ENCODE data around the gene HELT. TPM values are rescaled to one million over a fixed set of nuclear protein-coding genes. Genes with fewer than 3 reads are reported as not detected.
"Not testable (repeated sequence)": the region's sequence is repeated elsewhere in the genome, so short reads cannot be mapped to it uniquely, and the experiment has no call there.

Gene HELT
- total RNA-seq, 1 donor from 2014 or later: not detected

GRCh38 chr4:184983672-184984356, 34.5 kb upstream of the HELT start:
- peaks cover 2 to 7% (median 5%) of the 10 kb centered on the region in 3 donors for H3K4me1 ChIP-seq (ENCODE audit: control insufficient read depth in 3 of 3, insufficient read depth in 3 of 3, low read length in 3 of 3)
- H3K4me3 ChIP-seq (ENCODE audit: low read length in 3 of 3): no peak overlapping the region
- H3K9me3 ChIP-seq (ENCODE audit: control insufficient read depth in 3 of 3, low read length in 3 of 3): no peaks in the 10 kb centered on the region
- H3K36me3 ChIP-seq (ENCODE audit: control insufficient read depth in 3 of 3, insufficient read depth in 3 of 3, low read length in 3 of 3): no peaks in the 10 kb centered on the region
- peaks cover 0 to 7% (median 0%) of the 10 kb centered on the region in 3 donors for H3K27me3 ChIP-seq (ENCODE audit: control insufficient read depth in 3 of 3, insufficient read depth in 3 of 3, low read length in 3 of 3)
- no peak overlapping the region for H3K9ac ChIP-seq (ENCODE audit: low read depth in 1 of 3, low read length in 3 of 3)
- H3K27ac ChIP-seq (ENCODE audit: low read depth, low read length): no peak overlapping the region

GRCh38 chr4:184987493-184988031, 30.7 kb upstream of the HELT start:
- no peak overlapping the region for H3K4me3 ChIP-seq (ENCODE audit: low read length in 3 of 3)
- H3K9ac ChIP-seq (ENCODE audit: low read depth in 1 of 3, low read length in 3 of 3): no peak overlapping the region
- H3K4me1 ChIP-seq (ENCODE audit: control insufficient read depth in 3 of 3, insufficient read depth in 3 of 3, low read length in 3 of 3): peaks cover 2 to 7% (median 5%) of the 10 kb centered on the region in 3 donors
- no peaks in the 10 kb centered on the region for H3K9me3 ChIP-seq (ENCODE audit: control insufficient read depth in 3 of 3, low read length in 3 of 3)
- no peak overlapping the region for H3K27ac ChIP-seq (ENCODE audit: low read depth, low read length)
- no peaks in the 10 kb centered on the region for H3K36me3 ChIP-seq (ENCODE audit: control insufficient read depth in 3 of 3, insufficient read depth in 3 of 3, low read length in 3 of 3)
- H3K27me3 ChIP-seq (ENCODE audit: control insufficient read depth in 3 of 3, insufficient read depth in 3 of 3, low read length in 3 of 3): peaks cover 0 to 6% (median 2%) of the 10 kb centered on the region in 3 donors

DNA sequence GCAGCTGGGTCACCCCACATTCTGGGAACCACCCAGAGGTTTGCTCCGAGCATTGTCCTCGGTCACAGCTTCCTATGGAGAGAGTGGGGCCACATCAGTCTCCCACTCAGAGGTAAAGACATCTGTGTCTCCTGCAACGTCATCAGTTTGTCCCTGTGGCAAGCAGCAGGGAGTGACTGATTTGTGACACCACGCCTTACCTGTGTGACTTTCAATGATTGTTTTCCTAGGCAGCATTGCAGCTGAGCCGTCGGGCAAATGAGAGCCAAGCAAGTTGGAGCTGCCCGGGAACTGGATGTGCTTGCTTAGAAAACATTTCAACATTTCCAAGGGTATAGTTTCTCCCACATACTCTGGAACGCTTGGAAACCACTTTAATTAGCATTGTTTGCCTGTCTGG, 29.7 kb upstream of the HELT start:
- peaks cover 0 to 2% (median 0%) of the 10 kb centered on the region in 3 donors for H3K4me1 ChIP-seq (ENCODE audit: control insufficient read depth in 3 of 3, insufficient read depth in 3 of 3, low read length in 3 of 3)
- no peaks in the 10 kb centered on the region for H3K36me3 ChIP-seq (ENCODE audit: control insufficient read depth in 3 of 3, insufficient read depth in 3 of 3, low read length in 3 of 3)
- peaks cover 0 to 12% (median 2%) of the 10 kb centered on the region in 3 donors for H3K27me3 ChIP-seq (ENCODE audit: control insufficient read depth in 3 of 3, insufficient read depth in 3 of 3, low read length in 3 of 3)
- H3K27ac ChIP-seq (ENCODE audit: low read depth, low read length): no peak overlapping the region
- H3K4me3 ChIP-seq (ENCODE audit: low read length in 3 of 3): no peak overlapping the region
- no peaks in the 10 kb centered on the region for H3K9me3 ChIP-seq (ENCODE audit: control insufficient read depth in 3 of 3, low read length in 3 of 3)
- no peak overlapping the region for H3K9ac ChIP-seq (ENCODE audit: low read depth in 1 of 3, low read length in 3 of 3)

- not testable (repeated sequence) for H3K9me3 ChIP-seq (ENCODE audit: control insufficient read depth in 3 of 3, low read length in 3 of 3); H3K9ac ChIP-seq (ENCODE audit: low read depth in 1 of 3, low read length in 3 of 3); H3K27ac ChIP-seq (ENCODE audit: low read depth, low read length); H3K4me3 ChIP-seq (ENCODE audit: low read length in 3 of 3); H3K36me3 ChIP-seq (ENCODE audit: control insufficient read depth in 3 of 3, insufficient read depth in 3 of 3, low read length in 3 of 3); H3K4me1 ChIP-seq (ENCODE audit: control insufficient read depth in 3 of 3, insufficient read depth in 3 of 3, low read length in 3 of 3)
- H3K27me3 ChIP-seq (ENCODE audit: control insufficient read depth in 3 of 3, insufficient read depth in 3 of 3, low read length in 3 of 3): peaks cover 0 to 12% (median 8%) of the 10 kb centered on the region in 3 donors
These were observed 29.0 kb upstream of the HELT start for GRCh38 chr4:184989283-184989682.

DNA sequence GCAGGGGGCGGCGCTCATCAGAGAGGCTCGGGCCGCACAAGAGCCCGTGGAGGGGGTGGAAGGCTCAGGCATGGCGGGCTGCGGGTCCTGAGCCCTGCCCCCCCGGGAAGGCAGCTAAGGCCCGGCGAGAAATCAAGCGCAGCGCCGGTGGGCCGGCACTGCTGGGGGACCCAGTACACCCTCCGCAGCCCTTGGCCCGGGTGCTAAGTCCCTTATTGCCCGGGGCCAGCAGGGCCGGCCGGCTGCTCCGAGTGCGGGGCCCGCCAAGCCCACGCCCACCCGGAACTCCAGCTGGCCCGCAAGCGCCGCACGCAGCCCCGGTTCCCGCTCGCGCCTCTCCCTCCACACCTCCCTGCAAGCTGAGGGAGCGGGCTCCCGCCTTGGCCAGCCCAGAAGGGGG, 28.2 kb upstream of the HELT start:
- not testable (repeated sequence) for H3K4me3 ChIP-seq (ENCODE audit: low read length in 3 of 3); H3K36me3 ChIP-seq (ENCODE audit: control insufficient read depth in 3 of 3, insufficient read depth in 3 of 3, low read length in 3 of 3); H3K27ac ChIP-seq (ENCODE audit: low read depth, low read length); H3K9ac ChIP-seq (ENCODE audit: low read depth in 1 of 3, low read length in 3 of 3); H3K9me3 ChIP-seq (ENCODE audit: control insufficient read depth in 3 of 3, low read length in 3 of 3); H3K4me1 ChIP-seq (ENCODE audit: control insufficient read depth in 3 of 3, insufficient read depth in 3 of 3, low read length in 3 of 3)
- peaks cover 0 to 12% (median 8%) of the 10 kb centered on the region in 3 donors for H3K27me3 ChIP-seq (ENCODE audit: control insufficient read depth in 3 of 3, insufficient read depth in 3 of 3, low read length in 3 of 3)

GRCh38 chr4:184991860-184992259, 26.4 kb upstream of the HELT start:
- Histone ChIP-seq H3K36me3 (ENCODE audit: control insufficient read depth in 3 of 3, insufficient read depth in 3 of 3, low read length in 3 of 3) (no peaks in the 10 kb centered on the region), H3K27ac (ENCODE audit: low read depth, low read length) (no peak overlapping the region), H3K27me3 (ENCODE audit: control insufficient read depth in 3 of 3, insufficient read depth in 3 of 3, low read length in 3 of 3) (peaks cover 0 to 12% (median 8%) of the 10 kb centered on the region in 3 donors), H3K4me3 (ENCODE audit: low read length in 3 of 3) (no peak overlapping the region), H3K4me1 (ENCODE audit: control insufficient read depth in 3 of 3, insufficient read depth in 3 of 3, low read length in 3 of 3) (no peaks in the 10 kb centered on the region), H3K9me3 (ENCODE audit: control insufficient read depth in 3 of 3, low read length in 3 of 3) (no peaks in the 10 kb centered on the region), H3K9ac (ENCODE audit: low read depth in 1 of 3, low read length in 3 of 3) (no peak overlapping the region)

DNA sequence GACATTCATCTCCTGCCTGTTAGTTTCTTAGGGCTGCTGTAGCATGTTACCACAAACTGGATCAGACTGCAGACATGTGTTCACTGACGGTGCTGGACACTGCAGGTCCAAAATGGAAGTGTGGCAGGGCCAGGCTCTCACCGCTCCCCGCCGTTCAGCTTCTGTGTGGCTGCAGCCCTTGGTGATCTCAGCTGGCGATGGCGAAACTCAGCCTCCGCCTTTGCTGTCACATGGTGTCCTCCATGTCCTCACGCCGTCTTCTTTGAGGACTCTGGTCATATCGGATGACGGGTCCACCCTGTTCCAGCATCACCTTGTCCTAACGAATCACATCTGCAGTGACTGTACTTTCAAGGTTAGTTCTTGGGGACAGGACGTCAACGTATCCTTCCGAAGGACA, 25.9 kb upstream of the HELT start:
- peaks cover 0 to 12% (median 8%) of the 10 kb centered on the region in 3 donors for H3K27me3 ChIP-seq (ENCODE audit: control insufficient read depth in 3 of 3, insufficient read depth in 3 of 3, low read length in 3 of 3)
- no peak overlapping the region for H3K4me3 ChIP-seq (ENCODE audit: low read length in 3 of 3)
- H3K4me1 ChIP-seq (ENCODE audit: control insufficient read depth in 3 of 3, insufficient read depth in 3 of 3, low read length in 3 of 3): no peaks in the 10 kb centered on the region
- H3K9me3 ChIP-seq (ENCODE audit: control insufficient read depth in 3 of 3, low read length in 3 of 3): no peaks in the 10 kb centered on the region
- H3K36me3 ChIP-seq (ENCODE audit: control insufficient read depth in 3 of 3, insufficient read depth in 3 of 3, low read length in 3 of 3): no peaks in the 10 kb centered on the region
- no peak overlapping the region for H3K27ac ChIP-seq (ENCODE audit: low read depth, low read length)
- H3K9ac ChIP-seq (ENCODE audit: low read depth in 1 of 3, low read length in 3 of 3): no peak overlapping the region

DNA sequence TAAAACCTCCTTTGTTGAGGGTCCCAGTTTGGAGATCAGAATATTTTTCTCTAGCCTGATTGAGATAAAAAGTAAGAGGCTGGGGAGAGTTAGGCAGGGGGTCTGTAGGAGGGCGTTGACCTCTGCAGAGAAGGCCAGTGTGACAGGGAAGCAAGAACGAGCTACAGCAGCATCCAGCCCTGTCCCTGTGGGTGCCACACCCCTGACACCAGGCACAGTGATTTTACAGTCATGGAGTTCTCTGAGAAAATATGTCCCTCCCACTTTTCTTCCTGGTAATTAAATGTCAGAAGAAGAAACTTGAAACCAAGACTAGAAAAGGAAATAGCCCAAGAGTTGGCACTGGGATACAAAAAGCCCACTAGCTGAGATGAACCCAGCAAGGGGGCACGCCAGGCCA, 25.0 kb upstream of the HELT start:
- Histone ChIP-seq H3K27me3 (ENCODE audit: control insufficient read depth in 3 of 3, insufficient read depth in 3 of 3, low read length in 3 of 3) (peaks cover 0 to 12% (median 8%) of the 10 kb centered on the region in 3 donors), H3K4me3 (ENCODE audit: low read length in 3 of 3) (no peak overlapping the region), H3K4me1 (ENCODE audit: control insufficient read depth in 3 of 3, insufficient read depth in 3 of 3, low read length in 3 of 3) (no peaks in the 10 kb centered on the region), H3K36me3 (ENCODE audit: control insufficient read depth in 3 of 3, insufficient read depth in 3 of 3, low read length in 3 of 3) (no peaks in the 10 kb centered on the region), H3K27ac (ENCODE audit: low read depth, low read length) (no peak overlapping the region), H3K9me3 (ENCODE audit: control insufficient read depth in 3 of 3, low read length in 3 of 3) (no peaks in the 10 kb centered on the region), H3K9ac (ENCODE audit: low read depth in 1 of 3, low read length in 3 of 3) (no peak overlapping the region)

GRCh38 chr4:184994010-184994622, 24.2 kb upstream of the HELT start:
- Histone ChIP-seq H3K4me1 (ENCODE audit: control insufficient read depth in 3 of 3, insufficient read depth in 3 of 3, low read length in 3 of 3) (no peaks in the 10 kb centered on the region), H3K36me3 (ENCODE audit: control insufficient read depth in 3 of 3, insufficient read depth in 3 of 3, low read length in 3 of 3) (no peaks in the 10 kb centered on the region), H3K4me3 (ENCODE audit: low read length in 3 of 3) (no peak overlapping the region), H3K9me3 (ENCODE audit: control insufficient read depth in 3 of 3, low read length in 3 of 3) (no peaks in the 10 kb centered on the region), H3K27ac (ENCODE audit: low read depth, low read length) (no peak overlapping the region), H3K9ac (ENCODE audit: low read depth in 1 of 3, low read length in 3 of 3) (no peak overlapping the region), H3K27me3 (ENCODE audit: control insufficient read depth in 3 of 3, insufficient read depth in 3 of 3, low read length in 3 of 3) (peaks cover 0 to 12% (median 8%) of the 10 kb centered on the region in 3 donors)

- peaks cover 0 to 12% (median 8%) of the 10 kb centered on the region in 3 donors for H3K27me3 ChIP-seq (ENCODE audit: control insufficient read depth in 3 of 3, insufficient read depth in 3 of 3, low read length in 3 of 3)
- no peak overlapping the region for H3K9ac ChIP-seq (ENCODE audit: low read depth in 1 of 3, low read length in 3 of 3)
- H3K36me3 ChIP-seq (ENCODE audit: control insufficient read depth in 3 of 3, insufficient read depth in 3 of 3, low read length in 3 of 3): no peaks in the 10 kb centered on the region
- no peaks in the 10 kb centered on the region for H3K9me3 ChIP-seq (ENCODE audit: control insufficient read depth in 3 of 3, low read length in 3 of 3)
- no peak overlapping the region for H3K4me3 ChIP-seq (ENCODE audit: low read length in 3 of 3)
- no peak overlapping the region for H3K27ac ChIP-seq (ENCODE audit: low read depth, low read length)
- H3K4me1 ChIP-seq (ENCODE audit: control insufficient read depth in 3 of 3, insufficient read depth in 3 of 3, low read length in 3 of 3): no peaks in the 10 kb centered on the region
These were observed 23.7 kb upstream of the HELT start for GRCh38 chr4:184994623-184995010.

Measured in skeletal muscle tissue (tissue), 4 donors.